ENCODE data around the gene TEX2. TPM values are rescaled to one million over a fixed set of nuclear protein-coding genes. Genes with fewer than 3 reads are reported as not detected.
"Not testable (repeated sequence)": the region's sequence is repeated elsewhere in the genome, so short reads cannot be mapped to it uniquely, and the experiment has no call there.

TEX2 gene
- total RNA-seq, 1 donor from 2014 or later: 35.1 TPM

GRCh38 chr17:64240741-64241347 lies 22.2 kb downstream of the TEX2 start:
- ATAC-seq (peak; percentile 56), DNase-seq (ENCODE audit: low spot score) (no peak)

GRCh38 chr17:64240261-64240740 lies 22.8 kb downstream of the TEX2 start:
- no peak for DNase-seq (ENCODE audit: low spot score)
- peak; percentile 65 for ATAC-seq

- not testable (repeated sequence) for DNase-seq (ENCODE audit: low spot score); ATAC-seq
These were observed 24.6 kb downstream of the TEX2 start for GRCh38 chr17:64238449-64238848.

- ATAC-seq: peak; percentile 34
- DNase-seq (ENCODE audit: low spot score): no peak
These were observed 26.1 kb downstream of the TEX2 start for GRCh38 chr17:64236827-64237403.

GRCh38 chr17:64234961-64235360 lies 28.1 kb downstream of the TEX2 start:
- ATAC-seq (no peak), DNase-seq (ENCODE audit: low spot score) (no peak)

- DNase-seq (ENCODE audit: low spot score) (no peak), ATAC-seq (no peak)
These were observed 30.4 kb downstream of the TEX2 start for GRCh38 chr17:64232466-64233262.

GRCh38 chr17:64231567-64232141 lies 31.4 kb downstream of the TEX2 start:
- ATAC-seq: no peak
- no peak for DNase-seq (ENCODE audit: low spot score)

- no peak for ATAC-seq
- DNase-seq (ENCODE audit: low spot score): no peak
These were observed 32.2 kb downstream of the TEX2 start for GRCh38 chr17:64230791-64231408.

- ATAC-seq: peak; percentile 11
- DNase-seq (ENCODE audit: low spot score): no peak
These were observed 33.0 kb downstream of the TEX2 start for GRCh38 chr17:64229815-64230728.

GRCh38 chr17:64226132-64226531 lies 36.9 kb downstream of the TEX2 start:
- DNase-seq (ENCODE audit: low spot score): no peak
- ATAC-seq: no peak

GRCh38 chr17:64225410-64225809 lies 37.6 kb downstream of the TEX2 start:
- no peak for DNase-seq (ENCODE audit: low spot score)

GRCh38 chr17:64223931-64224629 lies 39.0 kb downstream of the TEX2 start:
- peak; percentile 50 for ATAC-seq

More at GRCh38 chr17:64225410-64225809, 37.6 kb downstream of the TEX2 start:
- ATAC-seq: no peak

GRCh38 chr17:64223283-64223682 lies 39.8 kb downstream of the TEX2 start:
- ATAC-seq (peak; percentile 41), DNase-seq (ENCODE audit: low spot score) (no peak)

More at GRCh38 chr17:64223931-64224629, 39.0 kb downstream of the TEX2 start:
- DNase-seq (ENCODE audit: low spot score): no peak

- ATAC-seq (no peak), DNase-seq (ENCODE audit: low spot score) (no peak)
These were observed 41.4 kb downstream of the TEX2 start for GRCh38 chr17:64221679-64222078.

GRCh38 chr17:64220604-64221003 lies 42.5 kb downstream of the TEX2 start:
- not testable (repeated sequence) for ATAC-seq; DNase-seq (ENCODE audit: low spot score)

- no peak for ATAC-seq
These were observed 43.5 kb downstream of the TEX2 start for GRCh38 chr17:64219571-64219970.

GRCh38 chr17:64218066-64218465 lies 45.0 kb downstream of the TEX2 start:
- no peak for DNase-seq (ENCODE audit: low spot score)

More at GRCh38 chr17:64219571-64219970, 43.5 kb downstream of the TEX2 start:
- DNase-seq (ENCODE audit: low spot score): no peak

GRCh38 chr17:64217249-64217691 lies 45.8 kb downstream of the TEX2 start:
- ATAC-seq (peak; percentile 26), DNase-seq (ENCODE audit: low spot score) (no peak)

More at GRCh38 chr17:64218066-64218465, 45.0 kb downstream of the TEX2 start:
- no peak for ATAC-seq

All from left lobe of liver (tissue), 2 donors.